ENCODE results near the gene NFIC.
"Not testable (repeated sequence)": the region's sequence is repeated elsewhere in the genome, so short reads cannot be mapped to it uniquely, and the experiment has no call there.

The NFIC gene

GRCh38 chr19:3338541-3339181, 27.7 kb upstream of the NFIC start:
- DNase-seq = peak in 1 of 2 donors; percentile 23

GRCh38 chr19:3340340-3340739, 26.0 kb upstream of the NFIC start:
- DNase-seq = no peak

- DNase-seq = no peak
Measured at GRCh38 chr19:3342246-3342645, 24.1 kb upstream of the NFIC start.

- not testable (repeated sequence) for DNase-seq
Measured at GRCh38 chr19:3342962-3343361, 23.4 kb upstream of the NFIC start.

- DNase-seq = peak in 1 of 2 donors; percentile 44
Measured at GRCh38 chr19:3343619-3344502, 22.5 kb upstream of the NFIC start.

GRCh38 chr19:3344608-3345598, 21.5 kb upstream of the NFIC start:
- no peak for DNase-seq

GRCh38 chr19:3345850-3346460, 20.4 kb upstream of the NFIC start:
- no peak for DNase-seq

- no peak for DNase-seq
Measured at GRCh38 chr19:3346677-3347353, 19.6 kb upstream of the NFIC start.

- no peak for DNase-seq
Measured at GRCh38 chr19:3348042-3348441, 18.3 kb upstream of the NFIC start.

GRCh38 chr19:3348469-3348868, 17.9 kb upstream of the NFIC start:
- not testable (repeated sequence) for DNase-seq

- no peak for DNase-seq
Measured at GRCh38 chr19:3350014-3350663, 16.2 kb upstream of the NFIC start.

- no peak for DNase-seq
Measured at GRCh38 chr19:3351702-3352447, 14.5 kb upstream of the NFIC start.

GRCh38 chr19:3353493-3353892, 12.9 kb upstream of the NFIC start:
- DNase-seq = no peak

- DNase-seq = no peak
Measured at GRCh38 chr19:3356805-3357204, 9.6 kb upstream of the NFIC start.

GRCh38 chr19:3357271-3357991, 9.0 kb upstream of the NFIC start:
- no peak for DNase-seq

GRCh38 chr19:3357992-3358688, 8.2 kb upstream of the NFIC start:
- no peak for DNase-seq

GRCh38 chr19:3358689-3359014, 7.7 kb upstream of the NFIC start:
- DNase-seq = no peak

GRCh38 chr19:3359015-3359918, 7.1 kb upstream of the NFIC start:
- DNase-seq = peak; percentile 41 to 46
